Measurements from ENCODE around the gene CFAP52.
"Not testable (repeated sequence)": the region's sequence is repeated elsewhere in the genome, so short reads cannot be mapped to it uniquely, and the experiment has no call there.

CFAP52 gene

DNA sequence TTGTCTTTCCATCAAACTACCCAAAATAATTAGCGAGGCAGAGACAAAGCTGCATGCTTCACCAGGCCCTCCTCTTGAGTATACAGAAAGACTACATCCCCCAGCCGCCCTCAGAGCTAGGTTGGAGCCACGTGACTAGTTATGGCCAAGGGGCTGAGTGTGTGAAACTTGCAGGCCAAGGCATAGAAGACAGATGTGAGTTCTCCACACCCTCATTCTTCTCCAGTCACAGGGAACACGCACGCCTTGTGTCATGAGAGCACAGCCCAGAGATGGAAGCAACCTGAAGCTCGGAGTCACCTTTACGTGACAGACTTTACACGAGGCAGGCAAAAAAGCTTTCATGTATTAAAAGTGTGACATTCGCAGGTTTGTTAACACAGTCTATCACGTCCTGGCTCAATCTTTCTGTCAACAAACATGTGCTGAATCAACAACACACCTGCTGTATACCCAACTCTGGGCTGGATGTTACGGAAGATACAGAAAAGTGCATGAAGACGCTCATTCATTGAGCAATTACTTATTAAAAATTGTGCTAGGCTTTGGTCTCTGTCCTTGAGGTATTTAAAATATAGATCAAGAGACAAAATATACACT, 39.2 kb upstream of the CFAP52 start:
- Histone ChIP-seq H3K27ac (no peak overlapping the region), H3K36me3 (ENCODE audit: insufficient read depth, low read length) (no peaks in the 10 kb centered on the region), H3K4me3 (no peak overlapping the region), H3K9me3 (ENCODE audit: low read depth, low read length) (no peaks in the 10 kb centered on the region), H3K9ac (ENCODE audit: insufficient read length) (no peak overlapping the region)
- DNase-seq (ENCODE audit: low read depth, low spot score) = no peak
- TF ChIP-seq FOXP2 (optimal IDR thresholded peaks at IDR 0.05; ENCODE audit: control extremely low read depth, extremely low read length, insufficient read depth) = no peak
- no peak for TF ChIP-seq POLR2AphosphoS5 (IDR thresholded peaks at IDR 0.05; ENCODE audit: borderline replicate concordance, low read depth, low read length)
- no peak for TF ChIP-seq EZH2 (IDR thresholded peaks at IDR 0.05)

DNA sequence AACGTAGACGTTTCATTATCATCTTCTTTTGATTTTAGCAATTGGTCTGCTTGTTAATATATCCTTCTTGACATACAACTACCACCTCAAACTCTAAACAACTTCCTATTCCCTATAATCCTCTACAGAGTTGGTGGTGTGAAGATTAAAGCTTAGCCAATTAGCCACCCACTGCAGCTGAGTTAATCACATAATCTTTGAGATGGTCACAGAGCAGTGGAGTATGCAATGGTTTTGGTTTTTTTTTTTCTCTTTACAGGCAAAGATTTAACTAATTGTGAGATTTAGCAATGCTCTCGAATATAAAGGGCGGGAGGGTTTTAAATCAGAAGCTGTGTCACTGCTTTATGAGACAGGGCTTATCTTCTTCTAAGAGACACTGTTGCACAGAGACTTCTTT, 37.8 kb upstream of the CFAP52 start:
- H3K4me3 ChIP-seq = no peak overlapping the region
- TF ChIP-seq FOXP2 (optimal IDR thresholded peaks at IDR 0.05; ENCODE audit: control extremely low read depth, extremely low read length, insufficient read depth) (no peak), POLR2AphosphoS5 (IDR thresholded peaks at IDR 0.05; ENCODE audit: borderline replicate concordance, low read depth, low read length) (no peak), EZH2 (IDR thresholded peaks at IDR 0.05) (no peak)
- H3K9ac ChIP-seq (ENCODE audit: insufficient read length) = no peak overlapping the region
- H3K27ac ChIP-seq = no peak overlapping the region
- no peaks in the 10 kb centered on the region for H3K9me3 ChIP-seq (ENCODE audit: low read depth, low read length)
- no peak for DNase-seq (ENCODE audit: low read depth, low spot score)
- H3K36me3 ChIP-seq (ENCODE audit: insufficient read depth, low read length) = no peaks in the 10 kb centered on the region

DNA sequence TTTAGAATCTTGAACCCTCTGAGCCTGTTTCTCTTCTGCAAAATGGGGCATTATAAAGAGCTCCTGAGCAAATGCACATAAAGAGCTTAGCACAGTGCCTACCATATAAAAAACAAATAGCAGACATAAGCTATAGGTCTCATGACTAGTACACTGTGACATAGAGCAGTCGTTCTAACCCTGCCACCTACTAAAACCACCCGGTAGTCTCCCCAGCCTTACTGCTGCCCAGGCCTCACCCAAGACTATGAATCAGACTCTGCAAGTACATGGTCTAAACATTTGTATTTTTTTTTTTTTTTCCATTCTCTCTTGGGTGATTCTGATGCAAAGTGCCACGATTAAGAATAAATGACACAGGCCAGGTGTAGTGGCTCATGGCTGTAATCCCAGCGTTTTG, 34.7 kb upstream of the CFAP52 start:
- Histone ChIP-seq H3K27ac (no peak overlapping the region), H3K36me3 (ENCODE audit: insufficient read depth, low read length) (no peaks in the 10 kb centered on the region), H3K9ac (ENCODE audit: insufficient read length) (no peak overlapping the region), H3K9me3 (ENCODE audit: low read depth, low read length) (no peaks in the 10 kb centered on the region), H3K4me3 (no peak overlapping the region)
- no peak for TF ChIP-seq POLR2AphosphoS5 (IDR thresholded peaks at IDR 0.05; ENCODE audit: borderline replicate concordance, low read depth, low read length)
- no peak for DNase-seq (ENCODE audit: low read depth, low spot score)

DNA sequence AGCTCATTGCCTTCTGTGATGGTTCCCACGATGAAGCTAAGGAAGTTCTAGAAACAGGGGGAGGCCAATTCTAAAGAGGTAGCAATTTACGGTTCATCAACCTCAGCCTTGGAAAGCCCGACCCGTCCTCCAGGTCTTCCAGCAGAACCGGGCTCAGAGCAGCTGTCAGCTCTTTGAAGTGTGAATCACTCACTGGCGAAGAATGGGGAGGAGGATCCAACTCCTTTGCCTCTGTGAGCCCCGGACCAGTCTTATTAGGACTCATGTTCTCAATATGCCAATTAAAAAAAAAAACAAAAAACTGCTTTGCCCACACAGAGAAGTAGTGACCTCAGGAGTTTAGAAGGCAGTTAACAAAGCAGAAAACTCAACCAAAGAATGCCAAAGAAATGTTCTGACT, 32.2 kb upstream of the CFAP52 start:
- DNase-seq (ENCODE audit: low read depth, low spot score) = no peak
- no peaks in the 10 kb centered on the region for H3K9me3 ChIP-seq (ENCODE audit: low read depth, low read length)
- H3K9ac ChIP-seq (ENCODE audit: insufficient read length) = no peak overlapping the region
- no peaks in the 10 kb centered on the region for H3K36me3 ChIP-seq (ENCODE audit: insufficient read depth, low read length)
- TF ChIP-seq FOXP2 (optimal IDR thresholded peaks at IDR 0.05; ENCODE audit: control extremely low read depth, extremely low read length, insufficient read depth) (no peak), POLR2AphosphoS5 (IDR thresholded peaks at IDR 0.05; ENCODE audit: borderline replicate concordance, low read depth, low read length) (no peak), EZH2 (IDR thresholded peaks at IDR 0.05) (no peak)
- H3K27ac ChIP-seq = no peak overlapping the region
- H3K4me3 ChIP-seq = no peak overlapping the region

DNA sequence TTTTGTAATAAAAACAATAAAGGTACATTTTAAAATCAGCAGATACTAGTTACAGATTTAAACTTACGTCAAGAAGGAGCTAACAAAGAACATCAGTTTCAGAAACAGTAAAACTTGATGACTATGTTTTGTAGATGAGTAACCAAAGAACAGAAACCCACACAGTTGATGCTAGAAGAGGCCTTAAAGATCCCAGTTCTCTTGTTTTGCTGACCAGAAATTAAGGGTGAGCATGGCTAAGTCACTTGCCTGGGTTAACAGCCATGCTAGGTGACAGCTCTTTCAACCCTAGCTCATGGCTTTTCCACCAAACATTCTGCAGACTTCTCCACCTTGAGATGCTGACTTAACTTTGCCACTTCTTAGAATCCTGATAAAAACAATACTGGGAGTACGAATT, 27.2 kb upstream of the CFAP52 start:
- no peak overlapping the region for H3K4me3 ChIP-seq
- no peak overlapping the region for H3K9ac ChIP-seq (ENCODE audit: insufficient read length)
- H3K27ac ChIP-seq = no peak overlapping the region
- no peaks in the 10 kb centered on the region for H3K36me3 ChIP-seq (ENCODE audit: insufficient read depth, low read length)
- TF ChIP-seq EZH2 (IDR thresholded peaks at IDR 0.05) (no peak), POLR2AphosphoS5 (IDR thresholded peaks at IDR 0.05; ENCODE audit: borderline replicate concordance, low read depth, low read length) (no peak), FOXP2 (optimal IDR thresholded peaks at IDR 0.05; ENCODE audit: control extremely low read depth, extremely low read length, insufficient read depth) (no peak)
- H3K9me3 ChIP-seq (ENCODE audit: low read depth, low read length) = no peaks in the 10 kb centered on the region
- DNase-seq (ENCODE audit: low read depth, low spot score) = no peak

DNA sequence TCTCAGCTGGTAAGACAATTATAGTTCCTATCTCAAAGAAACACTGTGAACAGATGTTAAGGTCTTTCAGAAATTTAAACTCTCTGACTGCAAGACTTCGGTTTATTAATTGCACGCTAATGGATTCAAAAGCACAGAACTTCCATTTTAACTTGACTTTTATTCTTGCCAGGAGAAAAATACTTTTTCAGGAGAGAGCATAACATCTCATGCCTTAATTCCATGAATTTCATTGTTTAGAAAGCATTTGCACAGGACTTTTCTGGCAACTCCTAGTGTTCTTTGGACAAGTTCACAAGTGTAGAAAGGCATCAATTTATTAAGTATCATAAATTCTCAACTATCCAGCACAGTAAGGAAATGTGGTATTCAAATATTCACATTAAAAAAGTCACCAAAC, 23.3 kb upstream of the CFAP52 start:
- TF ChIP-seq EZH2 (IDR thresholded peaks at IDR 0.05) = no peak
- TF ChIP-seq FOXP2 (optimal IDR thresholded peaks at IDR 0.05; ENCODE audit: control extremely low read depth, extremely low read length, insufficient read depth) = no peak
- TF ChIP-seq POLR2AphosphoS5 (IDR thresholded peaks at IDR 0.05; ENCODE audit: borderline replicate concordance, low read depth, low read length) = no peak
- H3K27ac ChIP-seq = no peak overlapping the region
- no peak overlapping the region for H3K9ac ChIP-seq (ENCODE audit: insufficient read length)
- no peaks in the 10 kb centered on the region for H3K36me3 ChIP-seq (ENCODE audit: insufficient read depth, low read length)
- no peaks in the 10 kb centered on the region for H3K9me3 ChIP-seq (ENCODE audit: low read depth, low read length)
- H3K4me3 ChIP-seq = no peak overlapping the region
- DNase-seq (ENCODE audit: low read depth, low spot score) = no peak

DNA sequence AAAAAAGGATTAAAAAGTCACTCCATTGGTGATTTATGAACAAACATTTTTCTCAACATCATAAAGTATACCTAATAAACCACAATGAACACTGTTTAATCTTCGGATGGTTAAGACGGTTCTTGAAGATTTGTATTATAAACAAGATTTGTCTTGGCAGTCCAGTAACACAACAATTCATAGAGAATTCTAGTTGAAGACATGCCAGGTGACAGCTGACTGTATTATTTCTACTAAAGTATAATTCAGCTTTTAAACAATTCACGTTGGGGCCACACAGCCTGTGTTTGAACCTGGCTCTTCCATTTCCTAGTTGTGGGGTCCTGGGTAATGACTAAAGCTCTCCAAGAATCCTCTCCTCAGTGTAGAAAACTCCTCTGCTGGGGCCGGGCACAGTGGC, 22.8 kb upstream of the CFAP52 start:
- DNase-seq (ENCODE audit: low read depth, low spot score) = no peak
- H3K9me3 ChIP-seq (ENCODE audit: low read depth, low read length) = no peaks in the 10 kb centered on the region
- no peak overlapping the region for H3K4me3 ChIP-seq
- no peak overlapping the region for H3K27ac ChIP-seq
- no peaks in the 10 kb centered on the region for H3K36me3 ChIP-seq (ENCODE audit: insufficient read depth, low read length)
- no peak for TF ChIP-seq EZH2 (IDR thresholded peaks at IDR 0.05)
- H3K9ac ChIP-seq (ENCODE audit: insufficient read length) = no peak overlapping the region

DNA sequence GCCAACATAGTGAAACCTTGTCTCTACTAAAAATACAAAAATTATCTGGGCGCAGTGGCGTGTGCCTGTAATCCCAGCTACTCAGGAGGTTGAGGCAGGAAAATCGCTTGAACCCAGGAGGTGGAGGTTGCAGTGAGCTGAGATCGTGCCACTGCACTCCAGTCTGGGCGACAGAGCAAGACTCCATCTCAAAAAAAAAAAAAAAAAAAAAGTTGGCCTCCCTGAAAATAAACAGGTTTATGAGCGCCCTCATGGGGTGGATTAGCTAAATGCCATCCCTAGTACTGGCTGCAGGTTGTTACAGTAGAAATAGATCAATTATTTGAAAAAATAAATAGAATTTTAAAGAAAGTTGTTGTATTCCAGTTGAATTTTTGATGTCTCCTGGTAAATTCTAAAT, 21.7 kb upstream of the CFAP52 start:
- not testable (repeated sequence) for H3K9ac ChIP-seq (ENCODE audit: insufficient read length); H3K9me3 ChIP-seq (ENCODE audit: low read depth, low read length); DNase-seq (ENCODE audit: low read depth, low spot score); H3K27ac ChIP-seq; H3K36me3 ChIP-seq (ENCODE audit: insufficient read depth, low read length); H3K4me3 ChIP-seq

DNA sequence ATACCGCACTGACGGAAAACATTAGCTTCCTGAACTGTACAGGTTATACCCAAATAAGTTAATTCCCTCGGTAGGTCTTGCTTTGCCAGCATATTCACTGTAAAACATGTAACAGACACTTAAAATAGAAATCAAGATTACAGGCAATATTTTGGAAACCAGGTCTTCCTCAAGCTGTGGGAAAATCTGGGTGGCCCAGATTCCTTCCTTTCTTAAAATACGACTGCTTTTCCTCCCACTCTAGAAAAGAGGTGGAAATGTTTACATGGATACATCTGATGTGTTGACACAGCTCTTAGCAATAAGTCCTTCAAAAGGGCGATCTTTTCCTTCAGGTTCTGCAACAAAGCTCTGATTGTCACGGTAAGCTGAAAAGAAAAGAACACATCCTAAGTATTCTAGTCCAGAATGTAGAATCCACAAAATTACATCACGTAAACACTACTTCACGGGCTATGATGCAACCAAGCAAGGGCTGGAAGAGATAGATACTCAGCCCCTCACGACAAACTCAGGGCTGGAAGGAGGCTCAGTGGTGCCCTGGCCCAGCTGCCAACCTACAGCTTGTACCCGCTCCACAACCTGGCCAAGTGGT, 19.2 kb upstream of the CFAP52 start:
- TF ChIP-seq EZH2 (IDR thresholded peaks at IDR 0.05) (no peak), POLR2AphosphoS5 (IDR thresholded peaks at IDR 0.05; ENCODE audit: borderline replicate concordance, low read depth, low read length) (no peak), FOXP2 (optimal IDR thresholded peaks at IDR 0.05; ENCODE audit: control extremely low read depth, extremely low read length, insufficient read depth) (no peak)
- Histone ChIP-seq H3K36me3 (ENCODE audit: insufficient read depth, low read length) (no peaks in the 10 kb centered on the region), H3K27ac (no peak overlapping the region), H3K9ac (ENCODE audit: insufficient read length) (no peak overlapping the region), H3K9me3 (ENCODE audit: low read depth, low read length) (no peaks in the 10 kb centered on the region), H3K4me3 (no peak overlapping the region)
- DNase-seq (ENCODE audit: low read depth, low spot score) = no peak
